ENCODE results near the gene MUS81. TPM values are rescaled to one million over a fixed set of nuclear protein-coding genes. Genes with fewer than 3 reads are reported as not detected.

The MUS81 gene
- total and polyA plus RNA-seq, 2 of the 13 experiments (the other 11 are each of a cell fraction or from before 2014, with no cell fraction given), result 25.6 to 30.2 TPM

- no peak for TF ChIP-seq EEA1 (CRISPR knock-in tag; IDR thresholded peaks at IDR 0.05; ENCODE audit: borderline replicate concordance)
- no peak for TF ChIP-seq SNRNP70 (IDR thresholded peaks at IDR 0.05; ENCODE audit: low read depth, low read length)
- peak; percentile 43; the same call in 1 of the 2 replicates for TF ChIP-seq ZNF331 (CRISPR knock-in tag; IDR thresholded peaks at IDR 0.05)
- no peak for TF ChIP-seq ZNF432 (CRISPR knock-in tag; IDR thresholded peaks at IDR 0.05; ENCODE audit: borderline replicate concordance)
- TF ChIP-seq, protein P1, sequence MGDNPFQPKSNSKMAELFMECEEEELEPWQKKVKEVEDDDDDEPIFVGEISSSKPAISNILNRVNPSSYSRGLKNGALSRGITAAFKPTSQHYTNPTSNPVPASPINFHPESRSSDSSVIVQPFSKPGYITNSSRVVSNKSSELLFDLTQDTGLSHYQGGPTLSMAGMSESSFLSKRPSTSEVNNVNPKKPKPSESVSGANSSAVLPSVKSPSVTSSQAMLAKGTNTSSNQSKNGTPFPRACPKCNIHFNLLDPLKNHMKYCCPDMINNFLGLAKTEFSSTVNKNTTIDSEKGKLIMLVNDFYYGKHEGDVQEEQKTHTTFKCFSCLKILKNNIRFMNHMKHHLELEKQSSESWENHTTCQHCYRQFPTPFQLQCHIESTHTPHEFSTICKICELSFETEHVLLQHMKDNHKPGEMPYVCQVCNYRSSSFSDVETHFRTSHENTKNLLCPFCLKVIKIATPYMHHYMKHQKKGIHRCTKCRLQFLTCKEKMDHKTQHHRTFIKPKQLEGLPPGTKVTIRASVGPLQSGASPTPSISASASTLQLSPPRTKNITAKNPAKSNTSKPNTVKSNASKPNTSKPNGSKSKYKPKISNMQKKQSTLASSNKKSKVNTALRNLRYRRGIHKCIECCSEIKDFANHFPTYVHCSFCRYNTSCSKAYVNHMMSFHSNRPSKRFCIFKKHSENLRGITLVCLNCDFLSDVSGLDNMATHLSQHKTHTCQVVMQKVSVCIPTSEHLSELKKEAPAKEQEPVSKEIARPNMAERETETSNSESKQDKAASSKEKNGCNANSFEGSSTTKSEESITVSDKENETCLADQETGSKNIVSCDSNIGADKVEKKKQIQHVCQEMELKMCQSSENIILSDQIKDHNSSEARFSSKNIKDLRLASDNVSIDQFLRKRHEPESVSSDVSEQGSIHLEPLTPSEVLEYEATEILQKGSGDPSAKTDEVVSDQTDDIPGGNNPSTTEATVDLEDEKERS (CRISPR knock-in tag; IDR thresholded peaks at IDR 0.05), result no peak
- peak; percentile 69; the same call in 1 of the 2 replicates for TF ChIP-seq ZKSCAN8 (CRISPR knock-in tag; IDR thresholded peaks at IDR 0.05; ENCODE audit: borderline replicate concordance)
- TF ChIP-seq FOXJ3 (CRISPR knock-in tag; IDR thresholded peaks at IDR 0.05; ENCODE audit: borderline replicate concordance), result no peak
- TF ChIP-seq, protein P2, sequence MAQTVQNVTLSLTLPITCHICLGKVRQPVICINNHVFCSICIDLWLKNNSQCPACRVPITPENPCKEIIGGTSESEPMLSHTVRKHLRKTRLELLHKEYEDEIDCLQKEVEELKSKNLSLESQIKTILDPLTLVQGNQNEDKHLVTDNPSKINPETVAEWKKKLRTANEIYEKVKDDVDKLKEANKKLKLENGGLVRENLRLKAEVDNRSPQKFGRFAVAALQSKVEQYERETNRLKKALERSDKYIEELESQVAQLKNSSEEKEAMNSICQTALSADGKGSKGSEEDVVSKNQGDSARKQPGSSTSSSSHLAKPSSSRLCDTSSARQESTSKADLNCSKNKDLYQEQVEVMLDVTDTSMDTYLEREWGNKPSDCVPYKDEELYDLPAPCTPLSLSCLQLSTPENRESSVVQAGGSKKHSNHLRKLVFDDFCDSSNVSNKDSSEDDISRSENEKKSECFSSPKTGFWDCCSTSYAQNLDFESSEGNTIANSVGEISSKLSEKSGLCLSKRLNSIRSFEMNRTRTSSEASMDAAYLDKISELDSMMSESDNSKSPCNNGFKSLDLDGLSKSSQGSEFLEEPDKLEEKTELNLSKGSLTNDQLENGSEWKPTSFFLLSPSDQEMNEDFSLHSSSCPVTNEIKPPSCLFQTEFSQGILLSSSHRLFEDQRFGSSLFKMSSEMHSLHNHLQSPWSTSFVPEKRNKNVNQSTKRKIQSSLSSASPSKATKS (CRISPR knock-in tag; IDR thresholded peaks at IDR 0.05), result no peak
- TF ChIP-seq CREM (IDR thresholded peaks at IDR 0.05), result peak; percentile 71
- TF ChIP-seq CREM (CRISPR knock-in tag; IDR thresholded peaks at IDR 0.05), result peak; percentile 5; the same call in 1 of the 2 replicates
- no peak for TF ChIP-seq KDM5B (CRISPR knock-in tag; IDR thresholded peaks at IDR 0.05; ENCODE audit: borderline replicate concordance)
- peak; percentile 80 for TF ChIP-seq HOXA3 (CRISPR knock-in tag; IDR thresholded peaks at IDR 0.05)
- no peak for TF ChIP-seq PAX8 (CRISPR knock-in tag; IDR thresholded peaks at IDR 0.05; ENCODE audit: borderline replicate concordance)
- TF ChIP-seq HHEX (CRISPR knock-in tag; IDR thresholded peaks at IDR 0.05), result no peak
- no peak for TF ChIP-seq ZSCAN9 (CRISPR knock-in tag; IDR thresholded peaks at IDR 0.05; ENCODE audit: borderline replicate concordance)
- peak; percentile 71 for TF ChIP-seq MYC (CRISPR knock-in tag; IDR thresholded peaks at IDR 0.05; ENCODE audit: borderline replicate concordance)
- no peak for TF ChIP-seq ZSCAN5A (CRISPR knock-in tag; IDR thresholded peaks at IDR 0.05; ENCODE audit: borderline replicate concordance)
- 0 out of 2 replicates have a peak, but pooled peaks have one; percentile 10 for TF ChIP-seq ZBTB43 (CRISPR knock-in tag; conservative IDR thresholded peaks at IDR 0.05)
- TF ChIP-seq ATRX (CRISPR knock-in tag; IDR thresholded peaks at IDR 0.05; ENCODE audit: borderline replicate concordance), result no peak
These were observed 28.1 kb downstream of the MUS81 start, which contains the start of gene FIBP (continued) for GRCh38 chr11:65888163-65888814.

All from HepG2 (cell line).